Measurements from ENCODE around the gene ZNG1A.
A peak's percentile ranks its signal among the peaks of the same experiment; 100 is the strongest.
"Not testable (repeated sequence)": the region's sequence is repeated elsewhere in the genome, so short reads cannot be mapped to it uniquely, and the experiment has no call there.

The ZNG1A gene

DNA sequence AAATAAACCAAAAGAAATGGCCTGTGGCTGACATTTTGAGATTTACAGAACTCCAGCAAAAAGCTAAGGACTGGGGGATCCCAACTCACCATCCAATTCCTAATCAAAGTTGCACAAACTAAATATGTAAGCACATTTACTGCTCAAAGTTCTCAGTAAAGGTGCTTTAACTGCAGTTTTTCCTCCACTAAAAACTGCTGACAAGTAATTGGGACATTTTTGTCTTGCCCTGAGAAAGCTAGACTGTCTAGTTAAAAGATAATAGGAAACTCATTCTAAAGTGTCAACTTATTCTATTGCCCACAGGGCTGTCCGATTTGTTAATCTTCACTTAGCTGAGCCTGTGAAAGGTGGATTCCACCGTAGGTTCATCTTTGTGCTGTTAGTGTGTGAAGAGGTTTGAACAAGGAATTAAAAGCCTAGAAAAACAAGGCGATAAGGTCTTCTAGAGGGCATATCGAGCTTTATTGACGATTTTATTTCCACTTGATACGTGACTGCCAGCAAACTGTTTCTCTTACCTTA, 36.8 kb upstream of the ZNG1A start:
- Histone ChIP-seq H3F3A (ENCODE audit: insufficient read depth, low read length) (no peaks in the 10 kb centered on the region), H3K9me2 (ENCODE audit: low read depth, low read length) (no peaks in the 10 kb centered on the region), H3K36me3 (ENCODE audit: insufficient read depth, low read length) (no peaks in the 10 kb centered on the region), H2AFZ (ENCODE audit: low read length) (no peak overlapping the region), H4K20me1 (ENCODE audit: insufficient read depth, low read length) (no peaks in the 10 kb centered on the region), H3K4me2 (ENCODE audit: low read length) (peak overlapping the region; percentile 73), H3K79me2 (ENCODE audit: insufficient read depth, low read length) (no peaks in the 10 kb centered on the region), H3K4me1 (ENCODE audit: insufficient read depth, low read length, severe bottlenecking) (peaks cover 4% of the 10 kb centered on the region), H3K27ac (ENCODE audit: low read depth, low read length, poor library complexity, severe bottlenecking) (no peak overlapping the region), H3K9ac (ENCODE audit: low read length) (no peak overlapping the region; the same call in 1 of the 2 replicates), H3K4me3 (ENCODE audit: low read depth, low read length, poor library complexity, severe bottlenecking) (peak overlapping the region; percentile 56), H3K27me3 (ENCODE audit: insufficient read depth, low read length) (no peaks in the 10 kb centered on the region), H3K9me3 (ENCODE audit: low read length) (no peaks in the 10 kb centered on the region)
- TF ChIP-seq, protein P1, sequence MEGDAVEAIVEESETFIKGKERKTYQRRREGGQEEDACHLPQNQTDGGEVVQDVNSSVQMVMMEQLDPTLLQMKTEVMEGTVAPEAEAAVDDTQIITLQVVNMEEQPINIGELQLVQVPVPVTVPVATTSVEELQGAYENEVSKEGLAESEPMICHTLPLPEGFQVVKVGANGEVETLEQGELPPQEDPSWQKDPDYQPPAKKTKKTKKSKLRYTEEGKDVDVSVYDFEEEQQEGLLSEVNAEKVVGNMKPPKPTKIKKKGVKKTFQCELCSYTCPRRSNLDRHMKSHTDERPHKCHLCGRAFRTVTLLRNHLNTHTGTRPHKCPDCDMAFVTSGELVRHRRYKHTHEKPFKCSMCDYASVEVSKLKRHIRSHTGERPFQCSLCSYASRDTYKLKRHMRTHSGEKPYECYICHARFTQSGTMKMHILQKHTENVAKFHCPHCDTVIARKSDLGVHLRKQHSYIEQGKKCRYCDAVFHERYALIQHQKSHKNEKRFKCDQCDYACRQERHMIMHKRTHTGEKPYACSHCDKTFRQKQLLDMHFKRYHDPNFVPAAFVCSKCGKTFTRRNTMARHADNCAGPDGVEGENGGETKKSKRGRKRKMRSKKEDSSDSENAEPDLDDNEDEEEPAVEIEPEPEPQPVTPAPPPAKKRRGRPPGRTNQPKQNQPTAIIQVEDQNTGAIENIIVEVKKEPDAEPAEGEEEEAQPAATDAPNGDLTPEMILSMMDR (IDR thresholded peaks at IDR 0.05; ENCODE audit: low read length) = no peak
- TF ChIP-seq EZH2 (IDR thresholded peaks at IDR 0.05; ENCODE audit: borderline replicate concordance, low read length) = no peak

DNA sequence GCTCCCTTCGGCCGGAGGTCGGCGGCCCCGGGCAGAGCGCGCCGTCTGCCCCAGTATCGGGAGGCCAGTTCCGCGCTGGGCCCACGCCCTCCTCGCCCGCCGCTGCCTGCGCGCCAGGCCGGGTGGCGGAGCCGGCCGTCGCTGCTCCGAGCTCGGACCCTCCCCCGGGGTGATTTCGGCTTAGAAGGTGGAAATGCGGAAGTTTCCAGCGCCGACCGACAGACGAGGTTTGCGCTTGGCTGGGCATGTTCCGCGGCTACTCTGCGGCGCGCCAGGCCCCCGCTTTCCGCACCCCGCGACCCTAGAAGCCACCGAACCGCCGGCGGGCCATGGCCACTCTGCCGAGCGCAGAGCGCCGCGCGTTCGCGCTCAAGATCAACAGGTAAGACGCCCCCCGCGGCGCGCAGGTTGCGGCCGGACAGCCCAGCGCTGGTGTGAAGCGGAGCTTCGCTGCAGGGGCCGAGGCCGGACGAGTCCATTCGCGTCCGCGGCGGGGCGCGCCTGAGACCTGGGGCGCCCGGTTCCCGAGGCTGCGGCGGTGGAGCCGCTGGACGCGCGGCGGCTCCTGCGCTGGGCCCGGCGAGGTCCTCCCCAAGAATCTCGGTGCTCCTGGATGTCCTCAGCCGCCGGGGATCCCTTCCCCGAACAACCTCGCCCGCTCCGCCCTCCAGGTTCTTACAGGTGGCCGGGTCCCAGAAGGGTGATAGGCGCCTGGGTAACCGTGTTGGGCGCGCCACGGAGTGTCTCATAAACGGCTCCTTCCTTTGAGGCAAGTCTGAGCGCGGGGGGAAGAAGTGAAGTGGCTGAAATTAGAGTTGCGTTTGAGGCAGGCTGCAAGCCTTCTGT, 36.0 kb upstream of the ZNG1A start, which contains the start of gene DOCK8:
Gene DOCK8, plus strand, starts transcription at position 218 of the 846 bp plus-strand sequence. Its CDS starts 112 bp downstream, at position 330.
- peak within 1 kb of the TSS; percentile 73 for H3K4me2 ChIP-seq (ENCODE audit: low read length)
- peaks cover 4% of the 10 kb centered on the region for H3K4me1 ChIP-seq (ENCODE audit: insufficient read depth, low read length, severe bottlenecking)
- H3K9me3 ChIP-seq (ENCODE audit: low read length) = no peaks in the 10 kb centered on the region
- H3F3A ChIP-seq (ENCODE audit: insufficient read depth, low read length) = no peaks in the 10 kb centered on the region
- no peaks in the 10 kb centered on the region for H3K27me3 ChIP-seq (ENCODE audit: insufficient read depth, low read length)
- peak within 1 kb of the TSS; percentile 28; the same call in 1 of the 2 replicates for H3K9ac ChIP-seq (ENCODE audit: low read length)
- H4K20me1 ChIP-seq (ENCODE audit: insufficient read depth, low read length) = no peaks in the 10 kb centered on the region
- no peak within 1 kb of the TSS for H2AFZ ChIP-seq (ENCODE audit: low read length)
- no peaks in the 10 kb centered on the region for H3K9me2 ChIP-seq (ENCODE audit: low read depth, low read length)
- H3K4me3 ChIP-seq (ENCODE audit: low read depth, low read length, poor library complexity, severe bottlenecking) = peak within 1 kb of the TSS; percentile 56
- no peaks in the 10 kb centered on the region for H3K79me2 ChIP-seq (ENCODE audit: insufficient read depth, low read length)
- no peak within 1 kb of the TSS for H3K27ac ChIP-seq (ENCODE audit: low read depth, low read length, poor library complexity, severe bottlenecking)
- TF ChIP-seq, protein P1 (IDR thresholded peaks at IDR 0.05; ENCODE audit: low read length) = peak; percentile 20; the same call in 1 of the 2 replicates
- no peak for TF ChIP-seq EZH2 (IDR thresholded peaks at IDR 0.05; ENCODE audit: borderline replicate concordance, low read length)
- no peaks in the 10 kb centered on the region for H3K36me3 ChIP-seq (ENCODE audit: insufficient read depth, low read length)

DNA sequence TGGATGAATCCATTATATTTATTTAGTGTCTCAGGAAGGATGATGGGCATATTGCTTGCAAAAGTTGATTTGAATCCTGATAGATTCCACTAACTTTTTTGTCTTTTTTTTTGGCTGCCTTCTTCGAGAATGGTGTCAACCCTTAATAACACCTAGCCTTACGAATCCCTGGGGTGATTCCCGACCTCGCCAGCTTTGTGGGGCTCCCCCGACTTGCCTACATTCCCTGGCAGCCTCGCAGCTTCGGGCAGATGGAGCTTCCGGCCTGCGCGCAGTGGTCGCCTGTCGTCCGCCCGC, 35.4 kb upstream of the ZNG1A start:
- Histone ChIP-seq H2AFZ (ENCODE audit: low read length) (no peak overlapping the region), H3K27ac (ENCODE audit: low read depth, low read length, poor library complexity, severe bottlenecking) (no peak overlapping the region)

GRCh38 chr9:213901-214300, 35.0 kb upstream of the ZNG1A start:
- not testable (repeated sequence) for H3K9me2 ChIP-seq (ENCODE audit: low read depth, low read length); H3K36me3 ChIP-seq (ENCODE audit: insufficient read depth, low read length); H3K9ac ChIP-seq (ENCODE audit: low read length); H2AFZ ChIP-seq (ENCODE audit: low read length); H3K27ac ChIP-seq (ENCODE audit: low read depth, low read length, poor library complexity, severe bottlenecking); H3F3A ChIP-seq (ENCODE audit: insufficient read depth, low read length); H3K9me3 ChIP-seq (ENCODE audit: low read length); H3K27me3 ChIP-seq (ENCODE audit: insufficient read depth, low read length); H3K4me3 ChIP-seq (ENCODE audit: low read depth, low read length, poor library complexity, severe bottlenecking); H4K20me1 ChIP-seq (ENCODE audit: insufficient read depth, low read length); H3K4me2 ChIP-seq (ENCODE audit: low read length); H3K79me2 ChIP-seq (ENCODE audit: insufficient read depth, low read length); H3K4me1 ChIP-seq (ENCODE audit: insufficient read depth, low read length, severe bottlenecking)

More for the DNA sequence above, 35.4 kb upstream of the ZNG1A start:
- Histone ChIP-seq H4K20me1 (ENCODE audit: insufficient read depth, low read length) (no peaks in the 10 kb centered on the region), H3K79me2 (ENCODE audit: insufficient read depth, low read length) (no peaks in the 10 kb centered on the region), H3K27me3 (ENCODE audit: insufficient read depth, low read length) (no peaks in the 10 kb centered on the region), H3K4me2 (ENCODE audit: low read length) (peak overlapping the region; percentile 73), H3K9me2 (ENCODE audit: low read depth, low read length) (no peaks in the 10 kb centered on the region), H3F3A (ENCODE audit: insufficient read depth, low read length) (no peaks in the 10 kb centered on the region), H3K9ac (ENCODE audit: low read length) (peak overlapping the region; percentile 28; the same call in 1 of the 2 replicates), H3K4me1 (ENCODE audit: insufficient read depth, low read length, severe bottlenecking) (peaks cover 4% of the 10 kb centered on the region), H3K9me3 (ENCODE audit: low read length) (no peaks in the 10 kb centered on the region), H3K4me3 (ENCODE audit: low read depth, low read length, poor library complexity, severe bottlenecking) (peak overlapping the region; percentile 56), H3K36me3 (ENCODE audit: insufficient read depth, low read length) (no peaks in the 10 kb centered on the region)
- TF ChIP-seq, protein P1 (IDR thresholded peaks at IDR 0.05; ENCODE audit: low read length) = no peak
- TF ChIP-seq EZH2 (IDR thresholded peaks at IDR 0.05; ENCODE audit: borderline replicate concordance, low read length) = no peak

Data from OCI-LY1 (cell line).